AG04449 (cell line): ENCODE measurements around the gene SGSM2.
A peak's percentile ranks its signal among the peaks of the same experiment; 100 is the strongest.

Experiments used
- CTCF ChIA-PET: fragments of 350-600 bp; formaldehyde crosslinking; extraction: SDS; loops from one replicate; lab custom pipeline; 2021; ENCODE audit warnings: antibody characterized with exemption; lab: Yijun Ruan, JAX
- POLR2A ChIA-PET: fragments of 400-600, 350-600 bp; formaldehyde crosslinking; extraction: SDS; loops from one replicate; lab custom pipeline; 2020; ENCODE audit warnings: antibody characterized with exemption, inconsistent platforms; lab: Yijun Ruan, JAX
- DNase-seq: peaks from one replicate; pipeline ENCODE4 v3.0.0-alpha.2; 2010; ENCODE audit warnings: low read depth, low spot score
- H3K4me3 ChIP-seq: 2 replicates; pipeline ENCODE4 v1.5.1; 2011; ENCODE audit warnings: low read depth, mild to moderate bottlenecking, control low read depth, low read length
- TF ChIP-seq, protein P1 (sequence below): IDR thresholded peaks from one replicate; pipeline ENCODE4 v1.5.1; 2011; ENCODE audit warnings: mild to moderate bottlenecking, moderate library complexity, low read length, control low read depth, inconsistent platforms; ENCODE audit not compliant: insufficient read depth; ENCODE audit errors: missing control alignments

The SGSM2 gene

DNA sequence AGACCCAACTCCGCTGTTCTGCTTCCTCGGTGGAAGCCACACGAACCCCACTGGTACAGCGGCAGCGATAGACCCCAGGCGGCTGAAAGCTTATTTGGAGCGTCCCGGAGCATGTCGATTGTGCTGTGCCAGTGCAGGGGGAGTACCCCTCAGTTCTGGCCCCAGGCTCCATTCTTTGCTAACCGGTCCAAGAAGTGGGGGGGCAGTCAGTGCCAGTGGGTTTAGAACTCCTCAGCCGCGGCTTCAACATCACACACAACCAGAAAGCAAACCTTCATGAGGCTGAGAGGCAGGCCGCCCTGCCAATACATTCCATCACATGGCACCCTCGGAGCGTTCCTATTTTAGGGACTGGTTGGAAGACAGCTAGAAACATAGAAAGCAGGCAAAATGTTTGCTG, 65.2 kb downstream of the SGSM2 start:
- TF ChIP-seq, protein P1, sequence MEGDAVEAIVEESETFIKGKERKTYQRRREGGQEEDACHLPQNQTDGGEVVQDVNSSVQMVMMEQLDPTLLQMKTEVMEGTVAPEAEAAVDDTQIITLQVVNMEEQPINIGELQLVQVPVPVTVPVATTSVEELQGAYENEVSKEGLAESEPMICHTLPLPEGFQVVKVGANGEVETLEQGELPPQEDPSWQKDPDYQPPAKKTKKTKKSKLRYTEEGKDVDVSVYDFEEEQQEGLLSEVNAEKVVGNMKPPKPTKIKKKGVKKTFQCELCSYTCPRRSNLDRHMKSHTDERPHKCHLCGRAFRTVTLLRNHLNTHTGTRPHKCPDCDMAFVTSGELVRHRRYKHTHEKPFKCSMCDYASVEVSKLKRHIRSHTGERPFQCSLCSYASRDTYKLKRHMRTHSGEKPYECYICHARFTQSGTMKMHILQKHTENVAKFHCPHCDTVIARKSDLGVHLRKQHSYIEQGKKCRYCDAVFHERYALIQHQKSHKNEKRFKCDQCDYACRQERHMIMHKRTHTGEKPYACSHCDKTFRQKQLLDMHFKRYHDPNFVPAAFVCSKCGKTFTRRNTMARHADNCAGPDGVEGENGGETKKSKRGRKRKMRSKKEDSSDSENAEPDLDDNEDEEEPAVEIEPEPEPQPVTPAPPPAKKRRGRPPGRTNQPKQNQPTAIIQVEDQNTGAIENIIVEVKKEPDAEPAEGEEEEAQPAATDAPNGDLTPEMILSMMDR: no peak
- no peak for DNase-seq
- POLR2A ChIA-PET: no interaction called here
- CTCF ChIA-PET: interaction anchor here (7.3 to 23.1 kb wide), 2 partner anchors 12 to 19 kb away, joined by 104 to 871 read pairs; no protein-coding TSS in a partner anchor
- peak overlapping the region; percentile 56 for H3K4me3 ChIP-seq

DNA sequence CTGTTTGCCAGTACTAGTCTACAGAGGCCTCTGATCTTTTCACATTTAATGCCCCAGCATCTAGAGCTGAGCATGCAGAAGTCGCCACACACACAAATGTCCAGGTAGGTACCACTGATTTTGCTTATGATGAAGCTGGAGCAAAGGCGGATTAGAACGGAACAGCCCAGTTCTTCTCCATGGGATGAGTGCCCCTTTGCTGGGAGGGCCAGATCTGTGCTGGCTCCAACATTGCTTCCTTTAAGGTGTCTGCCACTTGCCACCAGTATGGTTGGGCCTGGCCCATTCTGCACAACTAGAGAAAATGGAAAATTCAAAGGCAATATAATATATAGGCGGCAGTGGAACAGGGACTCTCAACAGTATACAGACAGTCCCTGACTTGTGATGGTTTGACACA, 65.7 kb downstream of the SGSM2 start:
- POLR2A ChIA-PET: no interaction called here
- DNase-seq: no peak
- H3K4me3 ChIP-seq: no peak overlapping the region
- TF ChIP-seq, protein P1: no peak
- CTCF ChIA-PET: interaction anchor here (2.0 to 23.1 kb wide), 3 partner anchors 10 to 20 kb away, joined by 9 to 871 read pairs (median 104); no protein-coding TSS in a partner anchor

DNA sequence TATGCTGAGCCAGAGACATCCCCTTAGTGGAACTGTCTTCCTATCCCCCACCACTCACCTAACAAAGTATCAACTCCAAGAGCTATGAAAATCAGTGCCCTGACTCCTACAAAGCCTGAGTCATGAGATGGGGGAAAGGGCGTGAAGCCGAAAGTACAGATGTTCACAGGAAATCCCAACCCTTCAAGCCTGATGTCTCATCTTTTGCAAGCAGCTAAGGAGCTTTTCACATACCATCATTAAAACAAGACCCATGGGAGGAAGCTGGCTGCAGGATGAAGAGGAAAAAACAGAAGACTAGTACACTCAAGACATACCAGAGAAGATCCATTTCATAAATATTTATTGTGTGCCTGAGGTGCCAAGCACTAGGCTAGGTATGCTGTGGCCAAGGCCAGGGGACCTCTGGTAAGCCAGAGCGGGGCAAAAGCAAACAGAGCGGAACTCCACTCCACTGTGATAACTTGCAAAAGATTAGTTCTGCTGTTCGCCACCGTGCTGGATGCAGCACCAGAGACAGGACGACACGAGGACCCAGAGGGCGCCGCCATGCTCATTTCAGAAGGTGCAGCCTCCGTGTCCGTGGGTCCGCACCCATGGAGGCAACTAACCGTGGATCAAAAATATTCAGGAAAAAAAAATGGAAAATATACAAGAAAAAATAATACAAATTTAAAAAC, 68.1 kb downstream of the SGSM2 start:
- CTCF ChIA-PET: interaction anchor here (1.5 to 23.1 kb wide), 3 partner anchors 10 to 69 kb away, joined by 7 to 871 read pairs (median 104); partner anchors contain the start of genes SGSM2 and TSR1
- POLR2A ChIA-PET: interaction anchor here (0.8 to 1.7 kb wide), 3 partner anchors 13 to 350 kb away, joined by 4 to 17 read pairs (median 6); no protein-coding TSS in a partner anchor
- no peak overlapping the region for H3K4me3 ChIP-seq
- TF ChIP-seq, protein P1: no peak
- no peak for DNase-seq

DNA sequence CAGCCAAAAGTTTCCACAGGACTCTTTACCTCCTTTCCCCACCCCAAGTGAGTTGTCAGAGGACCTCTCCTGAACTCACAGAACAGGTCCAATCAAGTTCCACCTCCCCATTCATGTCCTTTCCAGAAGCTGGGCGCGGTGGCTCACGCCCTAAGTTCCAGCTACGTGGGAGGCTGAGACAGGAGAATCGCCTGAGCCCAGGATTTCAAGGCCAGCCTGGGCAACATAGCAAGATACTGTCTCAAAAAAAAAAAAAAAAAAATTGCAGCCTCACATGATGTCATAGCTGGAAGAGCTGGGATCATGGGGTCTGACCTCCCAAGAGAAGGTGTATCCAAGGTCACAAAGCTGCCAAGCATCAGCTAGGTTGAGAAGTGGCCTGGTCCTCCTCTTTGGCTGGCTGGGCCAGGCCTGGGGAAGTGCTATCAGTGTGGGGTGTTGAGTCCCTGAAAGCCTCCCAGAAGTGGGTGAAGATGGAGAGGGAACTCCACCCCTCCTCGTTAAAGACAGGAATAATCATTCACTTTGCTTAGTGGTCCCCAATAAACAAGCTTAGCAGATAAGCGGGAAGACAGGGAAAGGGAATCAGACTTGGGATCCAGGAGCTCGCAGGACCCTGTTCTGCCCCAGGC, 69.1 kb downstream of the SGSM2 start:
- POLR2A ChIA-PET: interaction anchor here (0.6 to 2.5 kb wide), 5 partner anchors 10 to 70 kb away, joined by 3 to 17 read pairs (median 4); partner anchors contain the start of gene TSR1
- TF ChIP-seq, protein P1: no peak
- CTCF ChIA-PET: interaction anchor here (0.9 to 23.1 kb wide), 5 partner anchors 9 to 53 kb away, joined by 3 to 871 read pairs (median 14); no protein-coding TSS in a partner anchor
- H3K4me3 ChIP-seq: no peak overlapping the region
- no peak for DNase-seq

DNA sequence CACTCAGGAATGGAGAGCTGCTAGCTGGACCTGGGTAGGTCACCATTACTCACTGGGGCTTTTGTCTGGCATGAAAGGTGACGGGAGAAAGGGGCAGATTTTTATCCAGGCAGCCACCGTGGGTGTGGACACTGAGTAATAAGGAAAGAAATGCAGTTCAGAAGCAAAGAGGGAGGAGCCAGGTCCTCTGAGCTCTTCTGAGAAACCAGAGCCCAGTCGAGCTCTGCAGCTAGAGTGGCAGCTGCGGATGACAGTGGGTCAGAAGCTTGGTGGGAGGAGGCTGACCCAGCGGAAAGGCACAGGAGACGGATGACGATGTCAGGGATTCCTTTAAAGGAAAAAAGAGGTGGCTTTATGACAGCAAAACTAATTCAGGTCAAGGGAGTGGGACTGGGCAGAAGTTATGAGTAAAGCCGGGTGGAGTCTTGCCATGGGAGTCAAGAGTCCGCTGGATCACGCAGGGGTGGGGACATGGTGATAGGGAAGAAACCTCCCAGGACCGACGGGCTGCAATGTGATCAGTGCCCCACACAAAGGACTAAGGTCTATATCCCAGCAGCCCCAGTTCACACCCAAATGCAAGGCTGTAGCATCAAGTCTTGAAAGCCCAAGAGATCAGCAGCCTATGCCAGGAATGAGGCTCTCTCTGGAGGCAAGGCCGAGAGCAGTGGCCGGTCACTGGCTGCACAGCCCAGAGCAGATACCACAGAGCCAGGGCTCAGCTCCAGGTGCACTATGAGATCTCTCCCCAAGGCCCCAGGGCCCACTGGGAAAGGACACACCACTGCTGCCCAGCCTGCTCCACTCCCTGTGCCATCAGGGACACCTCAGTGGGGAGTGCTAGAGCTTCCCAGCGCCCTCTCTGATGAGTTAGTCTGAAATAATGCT, 69.8 kb downstream of the SGSM2 start:
- DNase-seq: no peak

More for the DNA sequence above, 69.8 kb downstream of the SGSM2 start:
- ChIA-PET POLR2A (interaction anchor here (0.6 to 2.5 kb wide), 4 partner anchors 9 to 71 kb away, joined by 3 to 10 read pairs (median 4); partner anchors contain the start of gene TSR1), CTCF (interaction anchor here (0.9 to 23.1 kb wide), 6 partner anchors 8 to 54 kb away, joined by 3 to 871 read pairs (median 12); no protein-coding TSS in a partner anchor)
- H3K4me3 ChIP-seq: no peak overlapping the region
- TF ChIP-seq, protein P1: no peak
